Stimulated activated CD8-positive, alpha-beta memory T cell treated with anti-CD3 and anti-CD28 coated beads, Interleukin-4, amount 100 ng/mL, for 4 hours (primary cell): ENCODE results near the gene XAGE3.
"Not testable (repeated sequence)": the region's sequence is repeated elsewhere in the genome, so short reads cannot be mapped to it uniquely, and the experiment has no call there.

Experiments used
- DNase-seq, 2 donors: peaks; one replicate each; pipeline ENCODE4 v3.0.0-alpha.2; 2020; ENCODE audit warnings: low read depth in 2 of 2, low spot score in 1 of 2

XAGE3 gene, protein sequence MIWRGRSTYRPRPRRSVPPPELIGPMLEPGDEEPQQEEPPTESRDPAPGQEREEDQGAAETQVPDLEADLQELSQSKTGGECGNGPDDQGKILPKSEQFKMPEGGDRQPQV

DNA sequence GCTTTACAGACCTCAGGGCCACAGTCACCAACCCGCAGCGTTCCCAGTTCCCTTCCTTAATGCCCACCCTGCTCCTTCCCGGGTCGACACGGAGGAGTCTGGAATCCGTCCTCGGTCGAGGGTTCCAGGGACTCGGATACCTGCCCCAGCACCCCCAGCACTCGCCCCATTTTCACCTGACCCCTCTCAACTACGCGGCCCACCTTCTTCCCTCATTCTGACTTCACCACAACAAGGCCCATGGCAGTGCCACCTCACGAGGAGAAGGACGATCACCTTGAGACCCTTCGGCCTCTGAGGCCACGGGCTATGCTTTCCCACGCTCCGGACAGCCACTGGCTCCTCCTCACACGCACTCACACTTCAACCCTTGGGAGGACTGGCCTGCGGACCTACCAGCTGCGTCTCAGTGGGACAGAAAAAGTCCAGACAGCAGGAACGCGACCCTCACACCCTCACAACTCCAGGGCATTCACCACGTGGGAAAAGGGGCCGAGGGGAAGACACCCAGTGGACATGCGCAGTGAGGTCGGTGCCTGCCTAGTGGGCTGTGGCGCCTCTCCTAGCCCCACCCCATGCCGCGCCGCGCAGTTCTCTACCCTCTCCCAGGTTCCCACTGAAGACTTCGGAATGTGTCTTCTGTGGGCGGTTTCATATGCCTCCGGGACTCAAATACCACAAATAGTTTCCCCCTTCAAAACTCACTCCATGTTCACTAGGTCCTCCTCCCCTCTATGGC is at the start of gene XAGE3:
Gene XAGE3, minus strand, starts transcription at position 474 of the 739 bp plus-strand sequence. CDS start 950 bp downstream, outside the sequence.
- DNase-seq, result no peak

DNA sequence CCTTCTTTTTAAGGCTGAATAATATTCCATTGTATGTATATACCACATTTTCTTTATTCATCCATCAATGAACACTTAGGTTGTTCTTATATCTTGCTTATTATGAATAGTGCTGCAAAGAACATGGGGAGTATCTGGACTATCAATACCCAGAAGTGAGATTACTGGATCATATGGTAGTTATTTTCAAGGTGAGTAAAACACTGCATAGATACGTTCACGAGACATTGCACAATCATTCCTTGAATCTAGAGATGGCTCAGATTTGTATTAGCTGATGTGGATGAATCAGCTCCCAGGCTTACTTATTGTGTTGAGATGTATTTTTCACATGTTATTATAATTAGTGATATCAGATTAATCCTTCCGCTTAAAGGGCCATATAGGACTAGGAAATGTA is 46.8 kb upstream of the XAGE3 start:
- not testable (repeated sequence) for DNase-seq

DNA sequence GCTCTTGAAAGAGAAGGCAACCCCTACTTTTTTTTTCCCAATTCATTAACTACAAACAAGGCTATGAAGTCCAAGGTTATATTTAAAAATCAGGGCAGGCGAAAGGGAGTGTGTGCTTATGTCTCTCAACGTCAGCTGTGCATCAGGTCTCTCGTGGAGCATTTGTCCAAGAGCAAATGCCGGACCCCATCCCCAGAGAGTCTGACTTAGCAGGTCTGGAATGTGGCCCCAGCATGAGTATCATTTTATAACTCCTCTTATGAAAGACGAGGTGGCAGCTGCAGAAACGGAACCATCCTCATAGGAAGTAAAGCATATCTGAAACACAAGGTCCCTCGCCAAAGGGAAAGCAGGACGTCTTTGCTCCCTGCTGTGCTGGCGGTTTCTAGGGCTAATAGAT is 45.8 kb upstream of the XAGE3 start:
- DNase-seq, result not testable (repeated sequence)

DNA sequence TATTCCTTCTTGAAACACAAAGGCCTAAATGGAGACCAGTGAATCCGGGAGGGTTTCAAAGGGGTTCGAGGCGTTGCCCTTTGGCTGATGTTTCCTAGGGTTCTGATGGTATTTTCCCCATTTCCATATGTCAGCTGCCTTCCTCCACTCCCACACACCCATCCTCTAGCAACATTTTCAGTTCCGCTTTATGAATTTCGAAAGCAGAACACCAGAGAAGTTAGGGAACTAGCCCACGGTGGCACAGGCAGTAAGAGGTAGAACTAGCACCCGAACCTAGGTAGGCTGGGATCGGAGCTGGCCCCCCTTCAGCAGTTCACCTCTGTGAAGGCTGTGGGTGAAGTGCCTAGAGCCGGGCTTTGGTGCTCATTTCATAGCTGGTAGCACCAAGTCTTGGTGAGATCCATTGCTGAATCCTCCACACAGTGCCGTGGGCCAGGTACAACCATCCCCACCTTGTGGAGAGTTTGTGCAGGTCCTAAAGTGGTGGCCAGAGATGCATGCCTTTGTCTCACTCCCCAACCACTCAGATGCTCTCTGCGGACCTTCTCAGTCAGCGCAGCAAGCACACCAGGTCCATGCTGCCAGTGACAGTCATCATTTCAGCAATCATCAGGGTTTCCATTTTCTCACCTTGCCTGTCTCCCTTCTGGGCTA is 41.6 kb upstream of the XAGE3 start:
- not testable (repeated sequence) for DNase-seq

DNA sequence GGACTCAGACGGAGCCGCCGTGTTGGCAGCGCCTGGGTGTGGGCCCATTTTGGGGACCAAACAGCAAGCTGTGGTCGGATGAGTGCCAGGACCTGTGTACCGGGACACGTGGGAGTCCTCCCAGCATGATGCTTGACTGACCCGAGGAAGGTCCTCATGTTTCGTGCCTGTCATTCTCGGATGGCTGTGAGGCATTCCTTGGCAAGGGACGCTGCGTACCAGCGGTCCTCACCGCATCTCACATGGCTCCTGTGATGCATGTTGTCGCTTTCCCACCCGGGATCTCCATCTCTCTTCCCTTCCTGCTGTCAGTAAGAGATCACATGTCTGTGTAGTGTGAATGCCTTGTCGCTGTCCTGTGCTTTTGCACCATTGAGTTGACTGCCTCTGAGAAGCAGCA is 40.0 kb upstream of the XAGE3 start:
- not testable (repeated sequence) for DNase-seq

DNA sequence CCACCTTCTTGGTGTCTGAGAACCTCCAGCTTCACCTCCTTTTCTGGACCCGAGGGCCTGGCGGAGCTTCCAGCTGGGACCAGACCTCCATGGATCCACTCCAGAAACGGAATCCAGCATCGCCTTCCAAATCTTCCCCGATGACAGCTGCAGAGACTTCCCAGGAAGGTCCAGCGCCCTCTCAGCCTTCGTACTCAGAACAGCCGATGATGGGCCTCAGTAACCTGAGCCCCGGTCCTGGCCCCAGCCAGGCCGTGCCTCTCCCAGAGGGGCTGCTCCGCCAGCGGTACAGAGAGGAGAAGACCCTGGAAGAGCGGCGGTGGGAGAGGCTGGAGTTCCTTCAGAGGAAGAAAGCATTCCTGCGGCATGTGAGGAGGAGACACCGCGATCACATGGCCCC is 39.3 kb upstream of the XAGE3 start:
- not testable (repeated sequence) for DNase-seq

DNA sequence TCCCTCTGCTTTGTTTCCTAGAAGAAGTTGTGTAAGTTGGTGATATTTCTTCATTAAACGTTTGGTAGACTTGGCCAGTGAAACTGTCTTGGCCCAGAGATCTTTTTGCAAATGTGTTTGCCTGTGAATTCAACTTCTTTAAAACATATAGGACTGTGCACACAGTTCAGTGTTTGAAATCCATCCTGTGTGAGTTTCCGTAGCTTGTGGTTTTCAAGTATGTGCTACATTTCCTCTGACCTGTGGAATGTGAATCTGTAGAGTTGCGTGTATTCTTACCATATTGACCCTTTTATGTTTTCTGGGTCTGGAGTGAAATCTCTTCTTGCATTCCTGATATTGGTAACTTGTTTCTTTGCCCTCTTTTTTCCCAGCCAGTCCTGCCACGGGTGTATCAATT is 38.2 kb upstream of the XAGE3 start:
- not testable (repeated sequence) for DNase-seq

DNA sequence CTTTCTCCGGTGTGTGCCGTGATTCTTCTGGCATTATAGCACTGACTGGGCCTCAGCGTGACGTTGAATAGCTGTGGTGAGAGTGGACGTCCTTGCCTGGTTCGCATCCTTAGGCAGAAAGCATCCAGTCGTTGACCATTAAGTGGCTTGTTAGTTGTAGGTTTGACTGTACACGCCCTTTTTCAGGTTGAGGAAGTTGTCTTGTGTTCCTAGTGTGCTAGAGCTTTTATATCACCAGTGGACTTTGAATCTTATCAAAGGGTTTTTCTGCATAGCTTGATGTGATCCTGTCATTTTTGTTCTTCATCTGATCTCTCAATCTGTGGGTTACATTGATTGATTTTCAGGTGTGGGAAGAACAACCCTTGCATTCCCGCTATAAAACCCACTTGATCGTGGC is 37.6 kb upstream of the XAGE3 start:
- not testable (repeated sequence) for DNase-seq

DNA sequence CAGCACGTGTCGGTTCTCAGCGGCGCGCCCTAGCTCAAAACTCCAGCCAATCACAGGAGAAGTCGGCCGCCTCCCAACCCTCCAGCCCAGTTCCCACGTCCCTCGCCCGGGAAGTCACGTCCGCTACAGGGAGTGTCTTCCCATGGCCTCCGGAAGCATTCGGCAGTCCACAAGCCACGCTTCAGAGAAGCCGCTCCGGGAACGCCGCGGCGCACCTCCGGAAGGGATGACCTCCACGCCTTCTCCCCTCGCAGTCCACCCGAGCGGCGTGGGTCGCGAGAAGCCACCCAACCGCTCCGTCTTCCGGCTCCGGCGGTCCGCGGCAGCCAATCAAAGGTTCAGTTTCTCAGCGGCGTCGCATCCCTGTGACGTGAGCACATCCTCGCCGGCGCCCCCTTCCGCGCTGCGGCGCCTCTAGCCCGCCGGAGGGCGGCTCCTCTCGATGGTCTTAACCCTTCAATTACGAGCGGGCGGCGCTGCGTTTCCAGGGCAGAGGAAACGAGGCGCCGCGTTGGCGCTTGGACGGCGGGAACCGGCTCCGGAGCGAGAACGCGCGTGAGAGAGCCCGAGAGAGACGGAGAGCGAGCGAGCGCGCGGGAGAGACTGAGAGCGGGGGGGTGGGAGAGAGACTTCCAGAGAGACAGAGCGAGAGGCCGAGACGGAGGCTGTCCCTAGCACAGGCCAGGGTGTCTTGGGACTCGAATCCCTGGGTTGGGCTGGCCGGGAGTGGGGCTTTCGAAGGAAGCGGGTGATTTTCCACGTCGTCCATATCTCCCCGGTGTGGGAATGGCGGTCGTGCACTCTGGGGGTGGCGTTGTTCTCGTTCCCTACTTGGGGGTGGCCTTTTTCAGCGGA is 29.2 kb upstream of the XAGE3 start, which contains the start of gene FAM156B:
Gene FAM156B, plus strand, starts transcription at position 476 of the 855 bp plus-strand sequence. CDS start 9,896 bp downstream, outside the sequence.
- not testable (repeated sequence) for DNase-seq

DNA sequence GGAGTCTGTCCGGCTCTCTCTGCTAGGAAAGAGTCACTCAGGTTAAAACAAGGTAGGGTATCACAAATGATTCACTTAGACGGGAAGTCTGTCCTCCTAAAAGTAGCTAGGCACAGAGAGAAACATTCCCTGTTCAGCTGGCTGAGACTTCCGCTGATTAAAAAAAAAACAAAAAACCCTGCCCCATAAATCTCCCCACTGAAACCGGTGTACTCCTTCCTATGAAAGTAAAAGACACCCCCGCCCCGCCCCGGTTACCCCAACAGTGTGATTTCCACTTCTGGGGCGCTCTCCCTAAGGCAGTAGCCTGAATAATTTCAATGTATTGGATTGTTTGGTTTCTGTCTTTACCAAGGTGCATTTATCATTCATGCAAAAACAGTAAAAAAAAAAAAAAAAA is 28.6 kb upstream of the XAGE3 start:
- DNase-seq, result not testable (repeated sequence)

DNA sequence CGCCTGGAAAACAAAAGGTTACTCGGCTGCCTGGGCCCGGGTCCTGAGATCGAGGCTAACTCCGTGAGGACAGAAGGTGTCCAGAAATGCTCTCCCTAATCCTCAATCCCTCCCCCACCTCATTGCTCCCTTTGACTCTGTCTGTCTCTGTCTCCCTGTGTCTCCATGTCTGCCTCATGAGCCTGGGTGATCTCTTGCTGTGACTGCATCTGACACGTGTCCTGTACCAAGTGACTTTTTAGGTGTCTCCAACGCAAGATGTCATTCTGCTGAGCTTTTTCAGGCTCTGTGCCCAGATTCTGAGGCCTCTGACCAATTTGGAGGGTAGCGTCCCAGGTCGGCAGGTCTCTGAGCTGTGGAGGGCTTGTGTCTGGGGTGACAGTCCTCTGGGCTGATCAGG is 20.2 kb upstream of the XAGE3 start:
- not testable (repeated sequence) for DNase-seq

DNA sequence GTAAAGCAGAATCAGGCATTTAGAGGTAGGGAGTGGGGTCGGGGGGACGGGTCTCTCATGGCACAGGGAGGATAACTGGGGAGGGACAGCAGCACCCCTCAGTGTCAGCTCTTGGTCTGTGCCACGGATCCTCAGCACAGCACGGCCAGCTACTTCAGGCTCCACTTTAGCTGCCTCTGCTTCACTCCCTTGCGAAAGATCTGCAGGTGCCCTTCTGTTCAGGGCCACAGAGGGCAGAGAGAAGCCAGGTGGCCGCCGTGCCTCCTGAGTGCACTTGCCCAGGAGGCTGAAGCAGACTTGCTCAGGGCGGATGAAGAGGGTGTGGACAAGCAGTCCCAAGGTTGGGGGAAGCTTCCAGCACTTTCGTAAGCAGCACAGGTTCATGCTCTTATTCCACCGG is 19.6 kb upstream of the XAGE3 start:
- DNase-seq, result not testable (repeated sequence)

DNA sequence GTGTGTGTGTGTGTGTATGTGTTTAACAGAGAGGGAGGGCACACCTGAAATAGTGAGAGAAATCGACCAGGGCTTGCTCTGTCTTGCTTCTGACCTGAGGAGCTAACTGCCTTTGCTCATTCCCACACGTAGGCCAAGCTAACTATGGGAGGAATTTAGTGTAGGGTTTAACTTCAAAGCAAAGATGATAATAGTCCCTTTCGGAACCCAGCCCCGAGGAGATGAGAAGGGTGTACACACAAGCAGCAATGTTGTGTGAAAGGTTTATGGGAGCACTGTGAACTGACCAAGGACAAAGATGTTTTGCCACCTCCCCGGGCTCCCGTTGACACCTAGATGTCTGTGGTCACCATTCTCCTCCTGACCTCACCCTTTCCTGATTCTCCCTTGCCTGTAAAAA is 8.5 kb upstream of the XAGE3 start:
- DNase-seq, result not testable (repeated sequence)

DNA sequence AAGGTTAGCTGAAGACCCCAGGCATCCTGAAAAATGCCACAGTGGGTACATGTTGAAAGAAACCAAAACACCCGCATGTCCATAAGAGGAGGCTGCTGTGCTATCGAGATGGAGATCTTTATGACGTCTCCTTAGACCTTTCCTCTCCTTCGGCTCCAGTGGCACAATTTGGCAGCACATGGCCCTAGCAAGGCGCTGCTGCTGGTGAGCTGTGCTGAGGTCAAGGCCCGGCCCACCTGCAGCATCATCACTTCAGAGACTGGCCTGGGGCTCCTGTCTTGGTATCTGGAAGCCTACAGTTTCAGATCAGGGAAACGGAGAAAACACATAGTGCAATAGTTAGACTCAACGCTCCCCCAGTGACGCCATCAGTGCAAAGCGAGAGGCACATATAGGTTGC is 7.6 kb upstream of the XAGE3 start:
- not testable (repeated sequence) for DNase-seq

DNA sequence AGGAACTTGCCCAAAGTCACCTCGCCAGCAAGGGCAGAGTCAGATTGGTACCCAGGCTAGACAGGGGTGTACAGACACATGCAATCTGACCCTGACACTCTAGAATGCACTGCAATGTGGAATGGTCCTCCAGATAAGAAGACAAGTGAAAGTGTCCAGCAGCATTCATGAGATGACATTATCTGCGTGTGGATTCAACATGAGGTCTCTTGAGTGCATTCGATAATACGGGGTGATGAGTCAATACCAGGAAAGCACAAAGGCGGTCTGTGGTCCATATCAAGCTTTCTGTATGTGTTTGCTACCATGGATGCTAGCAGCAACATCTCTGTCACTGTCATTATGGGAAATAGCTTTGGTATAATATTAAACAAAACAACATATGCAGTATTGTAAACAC is 6.8 kb upstream of the XAGE3 start:
- no peak for DNase-seq

DNA sequence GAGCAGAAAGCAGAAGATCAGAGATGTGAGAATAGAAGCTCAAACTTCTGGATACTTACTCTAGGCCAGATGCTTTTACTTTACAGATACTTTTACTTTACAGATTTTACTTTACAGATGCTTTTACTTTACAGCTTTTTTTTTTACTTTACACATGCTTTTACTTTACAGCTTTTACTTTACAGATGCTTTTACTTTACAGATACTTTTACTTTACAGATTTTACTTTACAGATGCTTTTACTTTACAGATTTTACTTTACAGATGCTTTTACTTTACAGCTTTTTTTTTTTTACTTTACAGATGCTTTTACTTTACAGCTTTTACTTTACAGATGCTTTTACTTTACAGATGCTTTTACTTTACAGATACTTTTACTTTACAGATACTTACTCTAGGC is 5.9 kb upstream of the XAGE3 start:
- not testable (repeated sequence) for DNase-seq

DNA sequence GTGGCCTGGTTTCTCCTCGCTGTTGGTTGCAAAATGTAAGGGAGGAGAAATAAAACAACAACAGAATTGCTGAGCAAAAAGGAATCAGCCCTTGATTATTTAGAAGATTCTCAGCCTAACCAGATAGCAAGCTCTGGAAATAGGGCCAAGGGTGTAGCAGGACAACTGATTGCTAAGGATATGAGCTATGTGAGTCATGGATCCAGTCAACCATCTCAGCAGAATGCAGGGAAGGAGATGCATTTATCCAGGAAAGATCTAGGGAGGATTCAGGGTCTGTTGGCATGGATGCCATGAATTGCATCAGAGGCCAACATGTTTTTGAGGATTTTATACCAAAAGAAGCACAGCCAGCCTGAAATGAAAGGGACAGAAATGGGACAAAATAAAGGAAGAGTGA is 2.2 kb upstream of the XAGE3 start:
- no peak for DNase-seq

DNA sequence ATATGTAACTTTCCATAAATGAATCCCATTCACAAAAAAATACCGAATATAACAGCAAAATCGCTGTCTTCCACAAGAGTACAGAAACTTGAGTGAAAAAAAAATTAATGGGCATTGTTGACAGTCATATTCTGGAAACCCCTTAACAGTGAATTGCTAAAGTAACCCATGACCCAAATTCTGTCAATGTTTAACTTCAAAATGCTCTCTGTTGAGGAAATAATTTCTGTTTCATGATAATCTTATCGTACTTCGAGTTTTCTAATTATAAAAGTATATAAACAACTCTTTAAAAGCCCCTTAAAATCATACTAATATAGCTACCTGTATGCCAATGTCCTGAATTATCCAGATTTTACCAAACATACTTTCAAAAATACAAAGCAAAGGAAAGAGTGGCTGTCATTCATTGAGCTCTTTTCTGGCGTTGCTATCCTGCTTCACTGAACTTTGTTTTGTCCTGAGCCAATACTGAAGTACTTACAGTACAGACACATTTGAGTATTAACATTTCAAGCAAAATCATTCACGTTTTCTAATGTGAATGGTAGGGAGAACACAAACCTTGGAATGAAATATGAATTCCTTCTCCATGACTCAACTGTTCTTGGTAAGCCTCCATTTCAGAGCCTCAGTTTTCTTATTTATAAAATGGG is 2.4 kb downstream of the XAGE3 start:
- no peak for DNase-seq

DNA sequence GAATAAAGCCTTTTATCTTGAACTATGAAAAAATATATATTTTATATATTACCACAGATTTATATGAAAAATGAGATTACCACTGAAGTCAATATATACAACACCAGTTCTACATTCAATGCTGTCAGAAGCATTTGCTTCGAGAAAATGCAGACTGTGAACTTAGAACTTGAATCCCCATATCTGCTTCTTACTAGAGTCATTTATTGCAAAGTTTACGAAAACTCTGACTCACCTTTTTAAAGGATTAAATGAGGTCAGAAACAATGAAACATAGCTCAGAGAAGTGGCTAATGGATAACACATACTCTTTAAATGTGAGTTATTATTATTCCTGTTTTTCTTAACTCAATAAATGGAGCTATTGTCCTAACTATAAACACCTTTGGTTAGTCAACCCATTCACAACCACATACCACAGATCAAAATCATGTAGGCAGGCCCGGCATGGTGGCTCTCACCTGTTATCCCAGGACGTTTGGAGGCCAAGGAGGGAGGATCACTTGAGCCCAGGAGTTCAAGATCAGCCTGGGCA is 10.8 kb downstream of the XAGE3 start:
- DNase-seq, result not testable (repeated sequence)

DNA sequence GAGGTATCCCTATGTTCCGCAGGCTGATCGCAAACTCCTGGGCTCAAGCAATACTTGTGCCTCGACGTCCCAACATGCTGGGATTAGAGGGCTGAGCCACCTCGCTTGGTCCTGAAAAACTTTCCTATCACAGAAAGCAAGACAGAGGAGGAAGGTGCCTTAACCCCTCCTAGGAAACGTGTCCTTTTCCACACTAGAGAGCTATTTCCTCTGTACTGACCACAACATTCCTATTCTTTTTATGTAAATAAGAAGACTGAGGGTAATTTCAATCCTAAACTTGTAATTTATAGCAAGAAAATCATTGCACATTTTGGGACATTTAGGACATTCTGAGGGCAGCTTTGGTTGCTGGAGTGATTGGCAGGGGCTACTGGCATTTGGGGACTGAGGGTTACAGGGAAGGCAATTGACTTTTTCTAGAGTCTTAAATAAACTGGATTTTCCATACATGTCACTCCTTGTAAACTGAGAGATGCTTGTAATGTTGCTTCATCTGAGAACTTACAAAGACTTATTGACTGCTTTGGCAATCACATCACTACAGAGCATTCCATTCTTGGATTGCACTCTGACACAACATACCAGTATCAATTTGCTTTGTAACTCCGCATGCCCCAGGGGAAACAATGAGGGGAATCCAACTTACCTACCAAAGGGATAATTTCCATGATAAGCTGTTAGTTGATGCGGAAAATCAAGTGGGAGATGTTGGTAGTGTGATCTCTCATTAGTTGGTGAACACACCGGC is 15.6 kb downstream of the XAGE3 start:
- no peak for DNase-seq
